HUES48 (cell line): Measurements from ENCODE around the gene BMAL1.

Source experiments
- H3K27ac ChIP-seq: one replicate; pipeline ENCODE4 v1.7.0; 2013; ENCODE audit warnings: low read depth, low read length, inconsistent platforms
- H3K27me3 ChIP-seq: 2 replicates; pipeline ENCODE4 v1.6.1; 2013; ENCODE audit warnings: mild to moderate bottlenecking, low read length; ENCODE audit not compliant: control insufficient read depth, insufficient read depth
- H3K36me3 ChIP-seq: 2 replicates; pipeline ENCODE4 v1.6.1; 2013; ENCODE audit warnings: low read length; ENCODE audit not compliant: control insufficient read depth, insufficient read depth
- H3K4me1 ChIP-seq: 2 replicates; pipeline ENCODE4 v1.6.1; 2013; ENCODE audit warnings: mild to moderate bottlenecking, low read length; ENCODE audit not compliant: control insufficient read depth, insufficient read depth
- H3K4me3 ChIP-seq: 2 replicates; pipeline ENCODE4 v1.5.1; 2013; ENCODE audit warnings: mild to moderate bottlenecking, low read depth, low read length
- H3K9ac ChIP-seq: 2 replicates; pipeline ENCODE4 v1.6.1; 2013; ENCODE audit warnings: mild to moderate bottlenecking, low read depth, low read length, moderate library complexity
- H3K9me3 ChIP-seq: 2 replicates; pipeline ENCODE4 v1.6.1; 2013; ENCODE audit warnings: low read length; ENCODE audit not compliant: control insufficient read depth, insufficient read depth

Gene BMAL1

DNA sequence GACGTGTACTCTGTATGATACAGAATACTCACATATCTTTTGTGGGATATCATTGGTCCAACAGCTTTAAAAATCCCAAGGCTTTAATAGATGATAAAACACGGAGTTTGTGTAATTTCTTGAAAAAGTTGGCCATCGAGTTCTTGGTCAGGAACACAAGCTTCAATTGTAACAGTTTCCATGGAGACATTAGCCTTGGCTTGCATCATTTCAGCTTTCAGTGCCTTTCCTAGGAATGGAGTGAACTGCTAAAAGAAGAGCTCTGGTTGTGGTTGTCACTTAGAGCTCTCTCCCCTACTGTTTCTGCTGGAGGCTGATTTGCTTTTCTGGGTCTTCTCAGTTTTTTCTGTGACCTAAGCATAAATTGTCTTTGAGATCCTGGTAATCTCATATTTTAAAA lies 14.2 kb downstream of the BMAL1 start:
- Histone ChIP-seq H3K9ac (no peak overlapping the region), H3K4me1 (no peaks in the 10 kb centered on the region), H3K4me3 (no peak overlapping the region), H3K27me3 (no peaks in the 10 kb centered on the region), H3K9me3 (no peaks in the 10 kb centered on the region), H3K27ac (no peak overlapping the region), H3K36me3 (no peaks in the 10 kb centered on the region)

DNA sequence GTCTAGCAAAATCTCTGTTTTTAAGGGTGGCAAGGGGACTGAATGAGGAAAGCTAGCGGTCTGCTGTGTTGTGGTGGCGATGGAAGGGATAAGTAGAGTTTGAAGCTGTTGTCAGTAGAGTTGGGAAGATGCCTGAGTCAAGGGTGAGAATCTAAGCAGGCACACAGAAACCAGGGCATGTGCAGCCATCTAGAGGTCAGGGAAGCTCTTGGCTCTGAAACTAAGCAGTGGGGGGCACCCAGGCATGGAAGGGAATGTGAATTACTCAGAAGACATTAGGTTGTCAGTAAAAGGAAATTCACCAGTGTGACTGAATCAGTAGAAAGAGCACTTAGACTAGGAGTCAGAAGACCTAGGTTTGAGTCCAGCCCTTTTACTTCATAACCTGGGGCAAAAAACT lies 15.4 kb downstream of the BMAL1 start:
- Histone ChIP-seq H3K27ac (no peak overlapping the region), H3K9me3 (no peaks in the 10 kb centered on the region), H3K27me3 (no peaks in the 10 kb centered on the region), H3K9ac (no peak overlapping the region), H3K4me1 (no peaks in the 10 kb centered on the region), H3K36me3 (no peaks in the 10 kb centered on the region), H3K4me3 (no peak overlapping the region)

DNA sequence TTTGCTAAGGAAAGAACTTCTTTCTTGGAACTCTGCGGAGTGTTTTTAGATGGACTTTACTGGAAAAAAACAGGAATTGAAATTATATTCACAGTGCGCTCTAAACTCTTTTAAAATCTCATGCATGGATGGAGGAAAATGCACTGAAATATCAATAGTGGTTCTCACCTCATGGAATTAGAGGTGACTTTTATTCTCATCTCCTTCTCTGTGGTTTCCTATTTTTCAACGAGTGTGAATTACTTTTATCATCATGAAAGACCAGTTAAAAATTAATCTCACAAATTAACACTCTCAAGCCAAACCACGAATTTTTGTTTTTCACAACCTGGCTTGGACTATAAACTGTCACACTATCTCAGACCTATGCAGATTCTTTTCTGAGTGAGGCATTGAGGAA lies 16.6 kb downstream of the BMAL1 start:
- no peaks in the 10 kb centered on the region for H3K36me3 ChIP-seq
- H3K4me1 ChIP-seq, result no peaks in the 10 kb centered on the region
- H3K27ac ChIP-seq, result no peak overlapping the region
- H3K9me3 ChIP-seq, result no peaks in the 10 kb centered on the region
- H3K27me3 ChIP-seq, result no peaks in the 10 kb centered on the region
- no peak overlapping the region for H3K9ac ChIP-seq
- no peak overlapping the region for H3K4me3 ChIP-seq

GRCh38 chr11:13294771-13295579 lies 17.4 kb downstream of the BMAL1 start:
- Histone ChIP-seq H3K27me3 (no peaks in the 10 kb centered on the region), H3K4me1 (no peaks in the 10 kb centered on the region), H3K36me3 (no peaks in the 10 kb centered on the region), H3K27ac (no peak overlapping the region), H3K9ac (no peak overlapping the region), H3K9me3 (no peaks in the 10 kb centered on the region), H3K4me3 (no peak overlapping the region)

DNA sequence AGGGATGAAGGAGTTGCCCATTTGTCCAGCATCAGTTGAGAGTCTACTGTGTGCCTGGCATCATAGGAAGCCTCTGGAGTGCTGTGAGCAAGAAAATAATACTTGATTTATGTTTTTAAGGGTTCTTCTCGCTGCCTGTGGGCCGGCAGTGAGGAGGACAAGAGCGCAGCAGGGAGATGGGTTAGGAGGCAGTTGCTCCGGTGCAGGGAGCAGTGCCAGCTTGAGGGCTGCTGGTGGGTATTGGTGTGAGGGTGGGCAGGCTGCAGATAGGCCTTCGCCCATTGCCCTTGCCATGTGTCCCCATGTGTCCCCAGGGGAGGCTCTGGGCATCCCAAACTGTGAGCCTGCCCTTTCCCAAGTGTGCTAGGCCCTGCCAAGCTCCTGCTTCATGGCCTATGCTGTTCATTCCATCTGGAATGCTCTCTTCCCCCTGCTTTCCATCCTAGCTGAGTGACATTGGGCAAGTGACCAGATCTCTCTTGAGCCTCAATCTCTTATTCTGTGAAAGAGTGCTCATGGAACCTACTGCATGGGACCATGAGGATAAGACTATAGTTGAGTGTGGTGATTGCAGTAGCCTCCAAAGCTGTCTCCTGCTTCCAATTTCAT lies 19.8 kb downstream of the BMAL1 start:
- no peak overlapping the region for H3K27ac ChIP-seq
- no peaks in the 10 kb centered on the region for H3K27me3 ChIP-seq
- H3K36me3 ChIP-seq, result no peaks in the 10 kb centered on the region
- H3K9me3 ChIP-seq, result no peaks in the 10 kb centered on the region
- no peaks in the 10 kb centered on the region for H3K4me1 ChIP-seq
- H3K9ac ChIP-seq, result no peak overlapping the region
- H3K4me3 ChIP-seq, result no peak overlapping the region

DNA sequence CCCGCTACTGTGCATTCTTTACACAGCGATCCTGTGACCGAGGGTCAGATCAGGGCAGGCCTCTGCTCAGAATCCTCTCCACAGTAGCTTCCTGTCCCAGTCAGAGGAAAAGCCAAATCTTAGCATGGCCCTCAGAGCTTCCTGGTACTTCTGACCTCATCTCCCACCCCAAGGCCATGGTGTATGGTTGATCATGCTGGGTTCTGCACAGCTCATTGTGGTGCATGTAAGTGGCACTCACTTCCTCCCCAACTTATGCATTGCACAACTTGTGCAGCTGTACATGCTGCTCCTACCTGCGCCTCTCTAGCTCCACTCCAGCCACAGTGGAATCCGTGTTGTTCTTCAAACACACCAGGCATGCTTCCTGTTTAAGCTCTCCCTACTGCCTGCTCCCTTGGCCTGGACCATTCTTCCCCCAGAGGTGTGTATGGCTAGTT lies 20.3 kb downstream of the BMAL1 start:
- Histone ChIP-seq H3K4me3 (no peak overlapping the region), H3K36me3 (no peaks in the 10 kb centered on the region), H3K9me3 (no peaks in the 10 kb centered on the region), H3K4me1 (no peaks in the 10 kb centered on the region), H3K9ac (no peak overlapping the region), H3K27me3 (no peaks in the 10 kb centered on the region), H3K27ac (no peak overlapping the region)

- H3K9me3 ChIP-seq, result no peaks in the 10 kb centered on the region
- H3K36me3 ChIP-seq, result no peaks in the 10 kb centered on the region
- no peak overlapping the region for H3K27ac ChIP-seq
- no peaks in the 10 kb centered on the region for H3K27me3 ChIP-seq
- H3K4me3 ChIP-seq, result no peak overlapping the region
- no peak overlapping the region for H3K9ac ChIP-seq
- H3K4me1 ChIP-seq, result no peaks in the 10 kb centered on the region
These were observed 21.2 kb downstream of the BMAL1 start for GRCh38 chr11:13298765-13299164.

GRCh38 chr11:13301522-13301921 lies 23.9 kb downstream of the BMAL1 start:
- Histone ChIP-seq H3K9me3 (no peaks in the 10 kb centered on the region), H3K27me3 (no peaks in the 10 kb centered on the region), H3K9ac (no peak overlapping the region), H3K4me1 (no peaks in the 10 kb centered on the region), H3K36me3 (no peaks in the 10 kb centered on the region), H3K27ac (no peak overlapping the region), H3K4me3 (no peak overlapping the region)

DNA sequence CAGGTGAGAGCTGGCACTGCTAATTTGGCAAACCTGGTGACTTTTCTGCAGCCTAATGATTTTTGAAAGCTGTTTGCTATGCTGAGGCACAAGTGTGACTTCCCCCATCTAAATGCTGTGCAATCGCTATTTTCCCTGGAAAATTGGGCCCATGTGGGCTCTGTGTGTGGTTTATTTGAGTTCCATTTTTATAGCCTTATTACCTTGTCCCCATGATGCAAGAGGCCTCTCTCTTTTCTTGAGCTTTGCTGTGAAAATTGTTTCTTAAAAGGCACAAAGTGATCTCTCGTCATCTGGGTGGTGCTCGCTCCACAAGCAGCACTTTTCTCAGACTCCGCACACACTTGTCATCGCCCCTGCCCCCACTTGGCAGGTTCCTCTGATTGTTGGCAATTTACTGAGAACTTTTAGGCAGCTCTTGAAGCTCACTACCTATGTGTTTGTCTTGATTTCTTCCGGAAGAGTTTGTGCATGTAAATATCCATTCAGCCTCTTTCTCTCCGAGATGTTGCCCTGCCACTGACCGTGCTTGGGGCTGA lies 24.9 kb downstream of the BMAL1 start:
- Histone ChIP-seq H3K9ac (no peak overlapping the region), H3K4me1 (no peaks in the 10 kb centered on the region), H3K4me3 (no peak overlapping the region)

DNA sequence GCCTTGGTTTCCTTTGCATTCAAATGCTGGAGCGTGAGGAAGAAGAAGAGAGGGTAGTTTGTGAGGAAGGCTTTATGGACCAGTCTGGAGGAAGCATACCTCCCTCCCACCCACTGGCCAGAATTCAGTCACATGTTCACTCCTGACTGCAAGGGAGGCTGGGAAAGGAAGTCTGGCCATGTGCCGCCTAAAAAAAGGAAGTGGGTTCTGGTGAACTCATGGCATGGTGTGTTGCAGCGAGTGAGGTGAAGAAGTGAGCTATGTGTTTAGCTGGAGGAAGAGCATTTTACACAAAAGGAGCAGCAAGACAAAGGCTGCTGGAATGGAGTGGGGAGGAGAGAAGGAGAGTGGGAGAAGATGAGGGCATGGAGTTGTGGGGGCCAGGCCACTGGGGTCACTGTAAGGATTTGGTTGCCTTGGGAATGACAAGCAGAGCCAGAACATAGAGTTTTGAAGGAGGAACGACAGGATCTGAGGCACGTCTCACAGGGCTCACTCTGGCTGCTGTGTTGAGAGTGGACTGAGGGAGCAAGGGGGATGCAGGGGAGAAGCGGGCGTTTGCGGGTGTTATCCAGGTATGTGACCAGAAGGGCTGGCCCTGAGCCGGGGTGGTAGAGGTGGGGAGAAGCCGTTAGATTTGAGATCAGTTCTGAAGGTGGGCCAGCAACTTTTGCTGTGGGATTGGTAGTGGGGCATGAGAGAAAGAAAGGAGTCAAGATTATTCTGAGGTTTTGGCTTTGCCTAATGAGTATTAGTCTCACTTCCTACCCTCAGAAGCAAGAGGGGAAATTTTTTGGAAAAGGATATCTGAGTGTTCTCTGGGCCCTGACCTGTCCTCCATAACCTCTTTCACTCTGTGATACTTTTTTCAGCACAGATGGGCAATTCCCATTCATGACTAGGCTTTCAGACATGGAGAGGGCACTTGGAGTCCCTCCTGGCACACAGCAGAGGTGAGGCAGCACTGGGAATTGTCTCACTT lies 26.4 kb downstream of the BMAL1 start:
- no peak overlapping the region for H3K4me3 ChIP-seq
- no peaks in the 10 kb centered on the region for H3K4me1 ChIP-seq
- no peak overlapping the region for H3K9ac ChIP-seq
- H3K36me3 ChIP-seq, result no peaks in the 10 kb centered on the region
- H3K27me3 ChIP-seq, result no peaks in the 10 kb centered on the region
- H3K27ac ChIP-seq, result no peak overlapping the region
- no peaks in the 10 kb centered on the region for H3K9me3 ChIP-seq

More for the DNA sequence above, 24.9 kb downstream of the BMAL1 start:
- no peaks in the 10 kb centered on the region for H3K36me3 ChIP-seq
- H3K27me3 ChIP-seq, result no peaks in the 10 kb centered on the region
- no peak overlapping the region for H3K27ac ChIP-seq
- H3K9me3 ChIP-seq, result no peaks in the 10 kb centered on the region
